Endothelial cell of umbilical vein (primary cell): ENCODE data around the gene LRSAM1. TPM values are rescaled to one million over a fixed set of nuclear protein-coding genes. Genes with fewer than 3 reads are reported as not detected.

Experiments used
- BruUV-seq: library from RNA; stranded (reverse); fragments of 400-500 nt; replicated peaks from 2 replicates; lab custom pipeline; 2021; lab: Mats Ljungman, UMichigan
- CTCF ChIA-PET: fragments of 300-600, 350-600 bp; sonication (Branson Sonifier 250); formaldehyde crosslinking; loops from one replicate; lab custom pipeline; 2021; ENCODE audit warnings: antibody characterized with exemption, inconsistent platforms; lab: Charles Lee
- POLR2A ChIA-PET: fragments of 300-600, 350-600 bp; sonication (Branson Sonifier 250); formaldehyde crosslinking; loops from one replicate; lab custom pipeline; 2021; ENCODE audit warnings: antibody characterized with exemption, inconsistent platforms; lab: Charles Lee
- DNase-seq: peaks from one replicate; pipeline ENCODE4 v3.0.0-alpha.2; 2011; ENCODE audit warnings: low read depth, low spot score
- FAIRE-seq: peaks from 2 replicates; lab custom pipeline; 2011; peaks lifted over from hg19 to GRCh38; lab: Jason Lieb, UNC
- H2AFZ ChIP-seq: 2 replicates; pipeline ENCODE4 v1.6.0; 2012; ENCODE audit warnings: low read depth, low read length, control low read depth, inconsistent platforms
- H3K27ac ChIP-seq: 2 replicates; pipeline ENCODE4 v1.5.1; 2011; ENCODE audit warnings: low read depth, mild to moderate bottlenecking, control low read depth, low read length, moderate library complexity; ENCODE audit not compliant: insufficient read depth
- H3K27me3 ChIP-seq, 2 experiments: 2 replicates each; pipeline versions ENCODE4 v1.6.0 to v1.6.1; 2011; ENCODE audit warnings: low read length in 2 of 2, mixed read lengths in 1 of 2; ENCODE audit not compliant: control insufficient read depth in 2 of 2, insufficient read depth in 2 of 2
- H3K36me3 ChIP-seq, 2 experiments: 2 replicates in 1 of 2; 3 replicates in 1 of 2; pipeline ENCODE4 v1.5.1; 2011; ENCODE audit warnings: low read length in 2 of 2, mild to moderate bottlenecking in 1 of 2, moderate library complexity in 1 of 2; ENCODE audit not compliant: control insufficient read depth in 2 of 2, insufficient read depth in 2 of 2; ENCODE audit errors: extremely low read depth in 1 of 2
- H3K4me1 ChIP-seq: 3 replicates; pipeline ENCODE4 v1.5.1; 2011; ENCODE audit warnings: mild to moderate bottlenecking, low read length; ENCODE audit not compliant: control insufficient read depth, insufficient read depth; ENCODE audit errors: extremely low read depth
- H3K4me2 ChIP-seq: 2 replicates; pipeline ENCODE4 v1.6.1; 2011; ENCODE audit warnings: low read length, control low read depth, mixed read lengths; ENCODE audit not compliant: insufficient read depth
- H3K4me3 ChIP-seq, 3 experiments: fragments of 200-600 bp in 1 of 3; sonication (generic), shearing (Covaris generic) in 1 of 3; replicated peaks in 1 of 3; 2 replicates each; pipeline ENCODE4 v1.5.1; 2011 to 2016; ENCODE audit warnings: control low read depth in 3 of 3, low read length in 3 of 3, mild to moderate bottlenecking in 2 of 3, inconsistent platforms in 1 of 3, low read depth in 1 of 3, moderate library complexity in 1 of 3; ENCODE audit not compliant: insufficient read depth in 1 of 3
- H3K79me2 ChIP-seq: 2 replicates; pipeline ENCODE4 v1.6.0; 2012; ENCODE audit warnings: low read length, inconsistent platforms; ENCODE audit not compliant: control insufficient read depth, insufficient read depth
- H3K9ac ChIP-seq: replicated peaks from 2 replicates; pipeline ENCODE3; 2011; ENCODE audit warnings: low read length, control low read depth; ENCODE audit not compliant: insufficient read depth; ENCODE audit errors: extremely low read depth
- H3K9me1 ChIP-seq: replicated peaks from 3 replicates; pipeline ENCODE4 v1.6.0; 2011; ENCODE audit warnings: mild to moderate bottlenecking, low read length; ENCODE audit not compliant: control insufficient read depth, insufficient read depth; ENCODE audit errors: extremely low read depth
- H3K9me3 ChIP-seq: replicated peaks from 2 replicates; pipeline ENCODE4 v1.5.1; 2012; ENCODE audit warnings: low read length, inconsistent platforms; ENCODE audit not compliant: control insufficient read depth, insufficient read depth
- H4K20me1 ChIP-seq: replicated peaks from 2 replicates; pipeline ENCODE3; 2011; ENCODE audit warnings: mild to moderate bottlenecking, low read length; ENCODE audit not compliant: control insufficient read depth, insufficient read depth; ENCODE audit errors: extremely low read depth
- POLR2A ChIP-seq: IDR thresholded peaks from 2 replicates; pipeline ENCODE4 v1.6.1; 2012; ENCODE audit warnings: low read depth, mild to moderate bottlenecking, control low read depth, low read length
- dilution Hi-C: fragments of 300-500 bp; cut with MboI; formaldehyde crosslinking; loops from one replicate; pipeline ENCODE4 v1.15.0; 2019; ENCODE audit warnings: low sequenced_read_pairs; ENCODE audit not compliant: extremely low pct_ligation_motif_present
- intact Hi-C: fragments of 100-400 bp; cut with micrococcal nuclease; formaldehyde crosslinking; loops from one replicate; pipeline ENCODE4 v1.10.0; 2022
- polyA plus RNA-seq, 4 experiments: library from polyadenylated mRNA; depleted of rRNA in 3 of 4; stranded (reverse) in 3 of 4; unstranded in 1 of 4; fragments of >200 nt; gene quantifications; 2 replicates each; pipeline versions ENCODE4 v1.2.1 to v1.2.3, GENCODE V29; 2011 to 2012; ENCODE audit warnings: missing spikeins in 1 of 4
- total RNA-seq: library from RNA; stranded (reverse); gene quantifications from 2 replicates; pipeline ENCODE4 v1.2.3, GENCODE V29; 2021
- TF ChIP-seq, protein P1 (sequence below): IDR thresholded peaks from 2 replicates; pipeline ENCODE4 v1.6.1; 2011; ENCODE audit not compliant: insufficient read depth, insufficient read length
- TF ChIP-seq, protein P2 (sequence below), 2 donors: IDR thresholded peaks; 1 replicate in 1 of 2; 2 replicates in 1 of 2; pipeline ENCODE4 v1.5.1; 2011; ENCODE audit warnings: low read length in 2 of 2, mild to moderate bottlenecking in 2 of 2, moderate library complexity in 2 of 2, control low read depth in 1 of 2, inconsistent platforms in 1 of 2, low read depth in 1 of 2; ENCODE audit not compliant: insufficient read depth in 1 of 2; ENCODE audit errors: extremely low read depth in 1 of 2

LRSAM1 gene
- total and polyA plus RNA-seq, 2 donors (not counting 3 experiments of a cell fraction or from before 2014, with no cell fraction given): 10.8 to 18.9 TPM

DNA sequence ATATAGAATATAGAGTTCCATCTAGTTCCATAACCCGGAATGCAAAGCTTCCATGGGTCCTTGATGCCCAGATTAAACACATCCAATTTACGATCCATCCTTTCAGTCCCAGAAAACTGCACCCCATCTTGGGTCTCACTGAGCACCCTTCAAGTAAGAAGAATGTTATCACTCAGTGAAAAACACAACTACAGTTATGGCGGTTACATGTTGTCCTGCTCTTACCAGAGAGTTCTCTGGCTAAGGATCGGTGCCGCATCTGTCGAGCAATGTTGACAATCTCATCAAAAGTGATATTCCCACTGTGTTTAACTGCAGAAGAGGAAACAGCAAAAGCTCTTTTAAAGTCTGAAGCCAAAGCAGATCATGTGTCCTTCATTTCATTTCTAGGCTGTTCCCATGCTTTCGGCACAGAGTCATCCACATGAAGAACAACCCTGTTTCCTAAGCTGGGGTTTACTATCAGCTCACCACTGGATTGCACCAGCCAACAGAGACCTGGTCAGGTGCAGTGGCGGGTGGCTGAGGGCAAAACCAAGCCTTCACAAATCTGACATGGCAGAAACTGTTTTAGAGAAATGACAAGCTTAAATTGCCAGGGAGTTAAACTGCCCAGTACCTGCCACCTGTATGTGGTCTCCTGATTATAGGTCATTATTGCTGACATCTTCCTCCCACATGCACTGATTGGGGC, 3.1 kb upstream of the LRSAM1 start:
- ChIA-PET POLR2A (interaction anchor here (1.0 kb wide), 1 partner anchor 27 kb away, joined by 3 read pairs; no protein-coding TSS in a partner anchor), CTCF (interaction anchor here (1.2 kb wide), 1 partner anchor 24 kb away, joined by 3 read pairs; the partner anchor contains the start of gene ZNF79)
- Histone ChIP-seq H3K9me1 (no peaks in the 10 kb centered on the region), H3K27me3 (no peaks in the 10 kb centered on the region), H3K9me3 (peaks cover 3% of the 10 kb centered on the region), H3K27ac (no peak overlapping the region), H3K4me1 (peaks cover 19% of the 10 kb centered on the region), H2AFZ (no peak overlapping the region), H3K4me2 (peak overlapping the region; percentile 83), H3K4me3 (peak overlapping the region in 1 of 3 experiments; percentile 16), H3K9ac (no peak overlapping the region), H3K36me3 (peaks cover 36 to 41% of the 10 kb centered on the region in 2 experiments), H3K79me2 (peaks cover 34% of the 10 kb centered on the region), H4K20me1 (no peaks in the 10 kb centered on the region)
- dilution Hi-C loops: no loop called here
- intact Hi-C loops: no loop called here
- no TSS peak for BruUV-seq
- TF ChIP-seq, protein P1, sequence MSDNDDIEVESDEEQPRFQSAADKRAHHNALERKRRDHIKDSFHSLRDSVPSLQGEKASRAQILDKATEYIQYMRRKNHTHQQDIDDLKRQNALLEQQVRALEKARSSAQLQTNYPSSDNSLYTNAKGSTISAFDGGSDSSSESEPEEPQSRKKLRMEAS: no peak
- TF ChIP-seq, protein P2, sequence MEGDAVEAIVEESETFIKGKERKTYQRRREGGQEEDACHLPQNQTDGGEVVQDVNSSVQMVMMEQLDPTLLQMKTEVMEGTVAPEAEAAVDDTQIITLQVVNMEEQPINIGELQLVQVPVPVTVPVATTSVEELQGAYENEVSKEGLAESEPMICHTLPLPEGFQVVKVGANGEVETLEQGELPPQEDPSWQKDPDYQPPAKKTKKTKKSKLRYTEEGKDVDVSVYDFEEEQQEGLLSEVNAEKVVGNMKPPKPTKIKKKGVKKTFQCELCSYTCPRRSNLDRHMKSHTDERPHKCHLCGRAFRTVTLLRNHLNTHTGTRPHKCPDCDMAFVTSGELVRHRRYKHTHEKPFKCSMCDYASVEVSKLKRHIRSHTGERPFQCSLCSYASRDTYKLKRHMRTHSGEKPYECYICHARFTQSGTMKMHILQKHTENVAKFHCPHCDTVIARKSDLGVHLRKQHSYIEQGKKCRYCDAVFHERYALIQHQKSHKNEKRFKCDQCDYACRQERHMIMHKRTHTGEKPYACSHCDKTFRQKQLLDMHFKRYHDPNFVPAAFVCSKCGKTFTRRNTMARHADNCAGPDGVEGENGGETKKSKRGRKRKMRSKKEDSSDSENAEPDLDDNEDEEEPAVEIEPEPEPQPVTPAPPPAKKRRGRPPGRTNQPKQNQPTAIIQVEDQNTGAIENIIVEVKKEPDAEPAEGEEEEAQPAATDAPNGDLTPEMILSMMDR (IDR thresholded peaks at IDR 0.05; ENCODE audit: extremely low read depth in 1 of 2, insufficient read depth in 1 of 2, low read depth in 1 of 2, low read length in 2 of 2): no peak
- peak; percentile 51 for TF ChIP-seq POLR2A
- FAIRE-seq (no peak), DNase-seq (no peak)
